Measurements from ENCODE around the gene PTPRG. TPM values are rescaled to one million over a fixed set of nuclear protein-coding genes. Genes with fewer than 3 reads are reported as not detected.

PTPRG gene
- total RNA-seq, 2 donors from 2014 or later = 33.9 to 39.2 TPM

DNA sequence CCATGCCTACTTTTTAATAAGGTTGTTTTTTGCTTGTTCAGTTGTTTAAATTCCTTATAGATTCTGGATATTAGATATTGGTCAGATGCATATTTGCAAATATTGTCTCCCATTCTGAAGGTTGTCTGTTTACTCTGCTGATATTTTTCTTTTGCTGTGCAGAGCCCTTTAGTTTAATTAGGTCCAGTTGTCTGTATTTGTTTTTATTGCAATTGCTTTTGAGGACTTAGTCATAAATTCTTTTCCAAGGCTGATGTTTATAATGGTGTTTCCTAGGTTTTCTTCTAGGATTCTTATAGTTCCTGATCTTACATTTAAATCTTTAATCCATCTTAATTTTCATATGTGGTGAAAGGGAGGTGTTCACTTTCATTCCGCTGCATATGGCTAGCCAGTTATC is 77.4 kb downstream of the PTPRG start:
- Histone ChIP-seq H3K9me3 (no peaks in the 10 kb centered on the region), H3K27me3 (no peaks in the 10 kb centered on the region), H3K4me1 (peaks cover 0 to 21% of the 10 kb centered on the region in 2 donors), H3K27ac (no peak overlapping the region), H3K36me3 (no peaks in the 10 kb centered on the region), H3K4me3 (no peak overlapping the region)
- no peak for DNase-seq (ENCODE audit: low spot score)
- no peak for TF ChIP-seq CTCF (IDR thresholded peaks at IDR 0.05)

DNA sequence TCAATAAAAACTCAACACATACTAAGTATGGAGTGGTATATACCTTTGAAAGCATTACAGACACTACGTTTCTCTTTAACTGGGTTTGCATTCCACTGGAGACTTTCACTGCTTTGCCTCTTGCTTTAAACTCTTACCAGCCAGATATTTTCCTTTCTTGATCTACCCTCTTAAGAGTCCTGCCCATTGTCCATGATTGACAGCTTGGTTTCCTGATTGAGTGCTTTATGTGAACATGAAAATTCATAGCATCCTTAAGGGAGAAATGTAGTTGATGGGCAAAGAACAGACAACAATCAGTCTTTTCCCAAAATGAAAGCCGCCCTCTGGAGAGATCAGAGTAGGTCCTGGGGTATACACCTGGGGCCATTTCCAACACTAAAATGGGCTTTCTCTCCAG is 78.6 kb downstream of the PTPRG start:
- Histone ChIP-seq H3K27me3 (no peaks in the 10 kb centered on the region), H3K4me1 (peaks cover 0 to 23% of the 10 kb centered on the region in 2 donors), H3K9me3 (peaks cover 0 to 4% of the 10 kb centered on the region in 2 donors), H3K27ac (no peak overlapping the region), H3K4me3 (no peak overlapping the region), H3K36me3 (no peaks in the 10 kb centered on the region)
- no peak for TF ChIP-seq CTCF (IDR thresholded peaks at IDR 0.05)
- DNase-seq (ENCODE audit: low spot score) = no peak

GRCh38 chr3:61645148-61645547 is 83.8 kb downstream of the PTPRG start:
- Histone ChIP-seq H3K27me3 (no peaks in the 10 kb centered on the region), H3K27ac (no peak overlapping the region), H3K4me3 (no peak overlapping the region), H3K36me3 (no peaks in the 10 kb centered on the region), H3K9me3 (peaks cover 0 to 8% of the 10 kb centered on the region in 2 donors), H3K4me1 (peaks cover 0 to 38% of the 10 kb centered on the region in 2 donors)
- DNase-seq (ENCODE audit: low spot score) = no peak
- TF ChIP-seq CTCF (IDR thresholded peaks at IDR 0.05) = no peak

GRCh38 chr3:61646360-61646759 is 85.0 kb downstream of the PTPRG start:
- no peak for DNase-seq (ENCODE audit: low spot score)
- TF ChIP-seq CTCF (IDR thresholded peaks at IDR 0.05) = no peak
- no peaks in the 10 kb centered on the region for H3K27me3 ChIP-seq
- H3K36me3 ChIP-seq = no peaks in the 10 kb centered on the region
- no peak overlapping the region for H3K4me3 ChIP-seq
- peaks cover 0 to 8% of the 10 kb centered on the region in 2 donors for H3K9me3 ChIP-seq
- peaks cover 0 to 45% of the 10 kb centered on the region in 2 donors for H3K4me1 ChIP-seq
- H3K27ac ChIP-seq = no peak overlapping the region

GRCh38 chr3:61646851-61647525 is 85.6 kb downstream of the PTPRG start:
- Histone ChIP-seq H3K27me3 (no peaks in the 10 kb centered on the region), H3K4me1 (peaks cover 0 to 46% of the 10 kb centered on the region in 2 donors), H3K4me3 (no peak overlapping the region), H3K27ac (no peak overlapping the region), H3K36me3 (no peaks in the 10 kb centered on the region), H3K9me3 (peaks cover 0 to 8% of the 10 kb centered on the region in 2 donors)
- no peak for DNase-seq (ENCODE audit: low spot score)
- no peak for TF ChIP-seq CTCF (IDR thresholded peaks at IDR 0.05)

DNA sequence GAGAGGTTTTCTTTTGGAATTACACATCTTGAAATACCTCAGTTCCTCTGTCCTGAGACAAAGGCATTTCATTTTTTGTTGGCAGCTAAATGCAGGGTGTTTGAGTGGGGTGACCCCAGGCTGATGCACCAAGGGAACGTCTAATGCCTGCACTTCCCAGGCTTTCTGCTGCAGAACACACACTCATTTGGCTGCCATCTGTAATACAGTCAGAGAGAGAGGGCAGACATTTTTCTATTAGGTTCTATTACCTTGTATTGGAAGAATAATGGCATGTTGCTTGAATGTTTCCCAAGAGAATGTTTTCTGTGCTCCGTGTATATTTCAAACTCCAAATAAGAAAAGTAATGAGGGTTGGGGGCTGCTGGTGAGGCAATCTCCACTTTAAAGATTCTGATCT is 87.1 kb downstream of the PTPRG start:
- DNase-seq (ENCODE audit: low spot score) = no peak
- TF ChIP-seq CTCF (IDR thresholded peaks at IDR 0.05) = no peak
- H3K27me3 ChIP-seq = no peaks in the 10 kb centered on the region
- peaks cover 0 to 54% of the 10 kb centered on the region in 2 donors for H3K4me1 ChIP-seq
- H3K36me3 ChIP-seq = no peaks in the 10 kb centered on the region
- H3K27ac ChIP-seq = no peak overlapping the region
- H3K9me3 ChIP-seq = peaks cover 0 to 8% of the 10 kb centered on the region in 2 donors
- no peak overlapping the region for H3K4me3 ChIP-seq
